Aorta (tissue), 5 donors: ENCODE data around the gene RELCH. TPM values are rescaled to one million over a fixed set of nuclear protein-coding genes. Genes with fewer than 3 reads are reported as not detected.

Experiments
- ATAC-seq: fragments of 200-7000 bp; cut with Tn5 transposase; one replicate; pipeline ENCODE4 v1.9.1; 2022; ENCODE audit warnings: moderate library complexity; ENCODE audit not compliant: low FRiP score
- DNase-seq, 2 donors: peaks; one replicate each; pipeline ENCODE4 v3.0.0-alpha.2; 2020
- H3K27ac ChIP-seq, 2 donors: one replicate each; pipeline ENCODE4 v1.5.1; 2013; ENCODE audit warnings: low read length in 2 of 2, mild to moderate bottlenecking in 2 of 2, moderate library complexity in 2 of 2, control low read depth in 1 of 2, inconsistent platforms in 1 of 2, low read depth in 1 of 2
- H3K27me3 ChIP-seq, 2 donors: one replicate each; pipeline ENCODE4 v1.6.1; 2013; ENCODE audit warnings: control low read depth in 1 of 2, low read length in 1 of 2, mild to moderate bottlenecking in 1 of 2, moderate library complexity in 1 of 2; ENCODE audit not compliant: insufficient read depth in 2 of 2, control insufficient read depth in 1 of 2
- H3K36me3 ChIP-seq, 2 donors: one replicate each; pipeline ENCODE4 v1.6.1; 2013; ENCODE audit warnings: control low read depth in 1 of 2, low read length in 1 of 2, mild to moderate bottlenecking in 1 of 2; ENCODE audit not compliant: insufficient read depth in 2 of 2, control insufficient read depth in 1 of 2
- H3K4me1 ChIP-seq, 2 donors: one replicate each; pipeline ENCODE4 v1.6.1; 2013; ENCODE audit warnings: low read length in 2 of 2, control low read depth in 1 of 2, mild to moderate bottlenecking in 1 of 2, moderate library complexity in 1 of 2; ENCODE audit not compliant: insufficient read depth in 2 of 2, control insufficient read depth in 1 of 2
- H3K4me3 ChIP-seq, 2 donors: one replicate each; pipeline ENCODE4 v1.5.1; 2013; ENCODE audit warnings: low read length in 2 of 2, control low read depth in 1 of 2, mild to moderate bottlenecking in 1 of 2
- H3K9me3 ChIP-seq: one replicate; pipeline ENCODE4 v1.6.1; 2013; ENCODE audit warnings: mild to moderate bottlenecking, low read length; ENCODE audit not compliant: control insufficient read depth
- WGBS, 2 donors: extraction: QIAGEN DNeasy Blood & Tissue Kit; methylation state at CpG; one replicate each; pipeline ENCODE4 v1.1.7; 2013; 5-methylcytosine and 5-hydroxymethylcytosine counted together
- intact Hi-C, 2 donors: fragments of 100-400 bp; cut with DNase I; formaldehyde crosslinking; loops; one replicate each; pipeline versions ENCODE4 v1.14.2 to v1.15.0; 2022
- polyA plus RNA-seq, 2 donors: library from polyadenylated mRNA; stranded (reverse); fragments of 200-250 nt; gene quantifications; one replicate each; pipeline ENCODE4 v1.2.3, GENCODE V29; 2013
- total RNA-seq, 2 donors: library from RNA; stranded (reverse); fragmentation: NEBNext Ultra II Directional; extraction: Animal tissue kit (Norgen Biotek cat#: 25700); gene quantifications; one replicate each; pipeline ENCODE4 v1.2.1, GENCODE V29; 2021
- donor health status: healthy with polysubstance abuse.
- donor health status: Bipolar disorder and iron deficiency.
- donor health status: DM: no; HTN: no; CAD: no.
- donor health status: DM: no; HTN: no; CAD: no.
- donor health status: DM: yes; HTN: yes; CAD: no.

Gene RELCH
- total and polyA plus RNA-seq, 4 donors: 1.8 to 40.7 (median 21.9) TPM

DNA sequence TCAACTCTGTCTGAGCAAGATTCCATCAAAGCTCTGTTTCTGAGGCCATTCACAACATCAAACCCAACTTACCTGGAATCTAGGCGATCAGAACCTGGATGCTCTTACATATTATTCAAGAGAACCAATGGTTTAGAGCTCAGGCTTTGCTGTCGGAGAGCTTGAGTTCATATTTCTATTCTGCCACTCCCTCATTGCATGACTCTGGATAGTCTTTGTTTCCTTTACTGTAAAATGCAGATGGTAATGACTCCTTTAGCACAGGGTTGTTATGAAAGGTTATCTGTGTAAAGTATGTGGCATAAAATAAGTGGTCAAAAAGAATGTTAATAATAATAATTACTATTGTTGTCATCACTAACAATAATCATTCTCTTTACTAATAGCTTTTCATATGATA, 12.6 kb downstream of the RELCH start:
- intact Hi-C loops: no loop called here
- no peak for DNase-seq

DNA sequence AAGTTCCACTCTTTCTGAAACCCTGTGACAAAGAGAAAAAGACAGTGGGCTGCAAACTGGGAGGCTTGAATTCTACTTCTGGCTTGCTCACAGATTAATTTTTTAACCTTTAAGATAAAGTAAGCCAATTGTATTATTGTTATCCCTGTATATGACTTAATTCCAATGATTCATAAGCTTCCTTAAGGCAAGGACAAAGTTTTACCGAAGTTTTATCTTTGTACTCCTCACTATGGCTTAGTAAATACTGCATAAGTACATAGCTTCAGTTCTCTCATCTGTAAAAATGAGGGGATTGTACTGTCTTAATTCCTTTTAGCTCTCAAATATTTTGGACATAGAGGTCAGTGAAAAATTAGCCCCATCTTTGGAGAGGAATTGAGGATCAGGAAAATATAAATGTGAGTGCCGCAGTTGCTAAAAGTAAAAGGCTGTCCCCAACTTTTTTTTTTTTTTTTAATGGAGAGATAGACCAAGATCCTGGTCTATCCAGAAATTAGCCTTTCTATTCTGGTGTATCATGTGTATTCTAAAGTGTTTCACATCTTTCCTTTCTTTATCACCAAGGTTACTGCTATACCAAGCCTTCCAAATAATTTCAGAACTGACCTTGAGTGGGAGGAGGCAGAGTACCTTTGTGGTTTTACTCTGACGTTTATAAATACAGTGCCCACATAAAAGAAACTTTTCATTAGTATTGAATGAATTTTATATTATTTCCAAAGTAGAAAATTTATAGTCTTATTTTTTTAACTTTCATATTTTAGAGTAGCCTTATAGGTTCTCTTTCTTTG, 13.3 kb downstream of the RELCH start:
- intact Hi-C loops: no loop called here
- Histone ChIP-seq H3K27me3 (no peaks in the 10 kb centered on the region), H3K27ac (no peak overlapping the region), H3K4me1 (peaks cover 0 to 1% of the 10 kb centered on the region in 2 donors), H3K36me3 (no peaks in the 10 kb centered on the region), H3K9me3 (no peaks in the 10 kb centered on the region), H3K4me3 (no peak overlapping the region)
- DNase-seq: no peak
- ATAC-seq: no peak
- WGBS, 2 donors: 60 to 67% methylated on average over 3 of the region's 3 CpGs

More for the DNA sequence above, 12.6 kb downstream of the RELCH start:
- Histone ChIP-seq H3K27me3 (no peaks in the 10 kb centered on the region), H3K36me3 (no peaks in the 10 kb centered on the region), H3K9me3 (no peaks in the 10 kb centered on the region), H3K4me1 (peaks cover 0 to 1% of the 10 kb centered on the region in 2 donors), H3K4me3 (no peak overlapping the region), H3K27ac (no peak overlapping the region)
- 68 to 95% methylated on average over 2 of the region's 2 CpGs for WGBS, 2 donors
- ATAC-seq: no peak

DNA sequence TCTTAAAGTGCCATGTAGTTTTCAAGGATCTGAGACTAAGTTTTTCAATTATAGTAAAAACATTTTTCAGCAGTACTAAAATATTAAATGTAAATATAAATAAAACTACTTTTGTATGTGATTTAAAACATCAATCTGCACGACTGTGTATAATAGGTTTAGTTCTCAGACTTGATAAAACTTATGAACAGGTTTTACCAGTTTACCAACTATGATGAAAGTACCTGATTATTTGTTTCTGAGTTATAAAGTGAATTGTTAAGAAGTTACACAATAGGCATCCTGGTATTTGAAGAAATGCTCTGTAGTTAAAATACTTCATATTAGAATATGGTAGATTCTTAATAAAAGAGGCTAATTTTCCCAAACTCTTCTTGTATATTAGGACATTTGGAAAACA, 14.8 kb downstream of the RELCH start:
- no peak overlapping the region for H3K27ac ChIP-seq

DNA sequence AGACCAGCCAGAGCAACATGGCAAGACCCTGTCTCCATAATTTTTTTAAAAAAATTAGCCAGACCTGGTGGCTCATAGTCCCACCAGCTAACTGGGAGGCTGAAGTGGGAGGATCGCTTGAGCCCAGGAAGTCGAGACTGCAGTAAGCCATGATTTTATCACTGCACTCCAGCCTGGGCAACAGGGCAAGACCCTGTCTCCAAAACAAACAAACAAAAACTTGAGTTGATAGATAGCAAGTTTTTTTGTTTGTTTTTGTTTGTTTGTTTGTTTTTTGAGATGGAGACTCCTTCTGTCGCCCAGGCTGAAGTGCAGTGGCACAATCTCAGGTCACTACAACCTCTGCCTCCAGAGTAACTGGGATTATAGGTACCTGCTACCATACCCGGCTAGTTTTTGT, 18.8 kb downstream of the RELCH start:
- Histone ChIP-seq H3K4me3 (no peak overlapping the region), H3K27ac (no peak overlapping the region), H3K9me3 (no peaks in the 10 kb centered on the region), H3K4me1 (no peaks in the 10 kb centered on the region), H3K27me3 (no peaks in the 10 kb centered on the region), H3K36me3 (no peaks in the 10 kb centered on the region)
- ATAC-seq (no peak), DNase-seq (no peak)
- intact Hi-C loops: no loop called here
- 92 to 96% methylated on average over 4 of the region's 4 CpGs for WGBS, 2 donors

More for the DNA sequence above, 14.8 kb downstream of the RELCH start:
- Histone ChIP-seq H3K27me3 (no peaks in the 10 kb centered on the region), H3K4me1 (peaks cover 0 to 1% of the 10 kb centered on the region in 2 donors), H3K4me3 (no peak overlapping the region), H3K9me3 (no peaks in the 10 kb centered on the region), H3K36me3 (no peaks in the 10 kb centered on the region)
- DNase-seq (no peak), ATAC-seq (no peak)
- intact Hi-C loops: no loop called here
- WGBS, 2 donors: 0 to 35% methylated on average over 1 of the region's 1 CpG

DNA sequence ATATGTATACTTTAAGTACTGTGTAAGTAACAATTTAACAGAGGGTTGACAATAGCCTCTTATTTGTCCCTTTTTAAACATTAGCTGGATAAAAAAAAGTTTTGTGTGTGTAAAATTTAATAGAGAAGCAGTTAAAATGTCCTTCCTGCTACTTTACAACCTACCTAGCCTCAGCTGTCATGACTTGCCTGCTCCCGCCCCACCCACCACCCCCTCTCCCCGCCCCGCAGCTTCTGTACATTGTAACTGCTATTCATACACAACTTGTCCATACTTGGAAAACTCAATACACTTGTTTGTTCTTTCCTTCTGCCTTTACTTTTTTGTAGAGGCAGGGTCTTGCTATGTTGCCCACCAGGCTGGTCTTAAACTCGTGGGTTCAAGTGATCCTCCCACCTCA, 19.5 kb downstream of the RELCH start:
- Histone ChIP-seq H3K9me3 (no peaks in the 10 kb centered on the region), H3K27ac (no peak overlapping the region), H3K4me1 (no peaks in the 10 kb centered on the region), H3K4me3 (no peak overlapping the region), H3K27me3 (no peaks in the 10 kb centered on the region), H3K36me3 (no peaks in the 10 kb centered on the region)
- intact Hi-C loops: no loop called here
- DNase-seq (no peak), ATAC-seq (no peak)
- 96 to 97% methylated on average over 4 of the region's 4 CpGs for WGBS, 2 donors

DNA sequence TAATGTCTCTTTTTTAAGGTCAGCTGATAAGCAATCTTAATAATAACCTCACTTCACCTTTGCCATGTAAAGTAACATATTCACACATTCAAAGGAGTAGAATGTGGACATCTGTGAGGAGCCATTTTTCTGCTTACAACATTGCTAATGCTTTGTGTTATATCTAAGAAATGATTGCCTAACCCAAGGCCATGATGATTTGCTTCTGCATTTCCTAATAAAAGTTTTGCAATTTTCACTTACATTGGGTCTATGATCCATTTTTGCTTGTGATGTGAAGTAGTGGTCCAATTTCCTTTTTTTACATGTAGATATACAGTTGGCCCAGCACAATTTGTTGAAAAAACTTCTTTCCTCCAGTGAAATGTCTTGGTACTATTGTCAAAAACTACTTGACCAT, 22.0 kb downstream of the RELCH start:
- no peak overlapping the region for H3K27ac ChIP-seq
- DNase-seq (no peak), ATAC-seq (no peak)
- H3K9me3 ChIP-seq: no peaks in the 10 kb centered on the region
- intact Hi-C loops: no loop called here
- no peaks in the 10 kb centered on the region for H3K4me1 ChIP-seq
- no peaks in the 10 kb centered on the region for H3K27me3 ChIP-seq
- no peak overlapping the region for H3K4me3 ChIP-seq
- peaks cover 3 to 5% of the 10 kb centered on the region in 2 donors for H3K36me3 ChIP-seq

DNA sequence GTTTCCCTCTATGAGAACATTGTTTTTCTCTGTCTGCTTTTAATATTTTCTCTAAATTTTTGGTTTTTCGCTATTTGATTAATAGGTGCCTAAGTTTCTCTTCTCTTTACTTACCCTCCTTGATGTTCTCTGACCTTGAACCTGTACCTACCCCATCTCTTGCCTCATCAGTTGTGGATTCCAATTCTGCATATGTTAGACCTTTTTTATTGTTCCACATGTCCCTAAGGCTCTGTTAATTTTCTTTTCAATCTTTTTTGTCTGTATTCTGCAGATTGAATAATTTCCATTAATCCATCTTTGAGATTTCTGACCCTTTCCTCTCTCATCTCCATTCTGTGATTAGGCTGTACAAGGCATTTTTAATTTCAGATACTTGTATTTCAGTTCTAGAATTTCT, 23.1 kb downstream of the RELCH start:
- ATAC-seq (no peak), DNase-seq (no peak)
- peaks cover 1% of the 10 kb centered on the region for H3K9me3 ChIP-seq
- intact Hi-C loops: no loop called here
- no peak overlapping the region for H3K4me3 ChIP-seq
- H3K27me3 ChIP-seq: no peaks in the 10 kb centered on the region
- H3K4me1 ChIP-seq: no peaks in the 10 kb centered on the region
- H3K36me3 ChIP-seq: peaks cover 3 to 7% of the 10 kb centered on the region in 2 donors
- 96 to 100% methylated on average over 1 of the region's 1 CpG for WGBS, 2 donors
- H3K27ac ChIP-seq: no peak overlapping the region

DNA sequence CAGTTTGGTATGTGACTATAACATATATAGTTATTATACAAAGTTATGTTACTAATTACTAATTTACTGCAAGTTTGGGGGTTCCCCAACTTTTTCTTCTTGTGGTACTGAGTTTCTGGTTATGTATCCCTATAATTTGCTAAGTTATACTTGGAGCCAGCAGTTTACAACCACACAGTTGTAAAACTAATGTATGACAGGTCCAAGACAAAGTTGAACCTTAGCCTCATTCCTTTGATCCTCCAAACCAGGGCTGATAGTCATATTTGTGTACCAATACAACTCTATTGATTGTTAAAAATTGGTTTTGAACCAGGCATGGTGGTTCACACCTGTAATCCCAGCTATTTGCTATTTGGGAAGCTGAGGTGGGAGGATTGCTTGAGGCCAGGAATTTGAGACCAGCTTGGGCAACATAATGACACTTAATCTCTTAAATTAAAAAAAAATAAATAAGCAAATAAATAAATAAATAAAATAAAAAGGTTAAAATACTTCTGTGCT, 24.3 kb downstream of the RELCH start:
- Histone ChIP-seq H3K4me3 (no peak overlapping the region), H3K27ac (no peak overlapping the region), H3K4me1 (no peaks in the 10 kb centered on the region), H3K9me3 (peaks cover 1% of the 10 kb centered on the region), H3K27me3 (no peaks in the 10 kb centered on the region), H3K36me3 (peaks cover 3 to 7% of the 10 kb centered on the region in 2 donors)
- DNase-seq (no peak), ATAC-seq (no peak)
- intact Hi-C loops: no loop called here

DNA sequence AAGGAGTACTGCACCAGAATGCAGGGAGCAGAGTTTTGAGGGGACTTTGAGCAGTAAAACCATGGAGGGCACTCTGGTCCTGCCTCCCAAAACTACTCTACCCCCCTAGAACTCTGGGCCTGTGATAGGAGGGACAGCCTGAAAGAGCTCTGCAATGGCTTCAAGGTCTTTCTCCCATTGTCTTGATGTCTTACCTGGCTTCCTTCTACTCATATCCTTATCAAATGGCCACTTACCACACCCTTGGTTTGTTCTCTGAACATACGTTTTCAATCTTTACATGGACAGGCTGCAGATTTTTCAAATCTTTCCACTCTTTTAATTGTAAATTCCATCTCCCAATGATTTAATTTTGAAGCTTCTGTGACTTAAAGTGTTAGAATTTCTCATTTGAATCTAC, 27.7 kb downstream of the RELCH start:
- 77 to 85% methylated on average over 1 of the region's 1 CpG for WGBS, 2 donors

More for the DNA sequence above, 27.7 kb downstream of the RELCH start:
- no peak for ATAC-seq
- no peak for DNase-seq
- Histone ChIP-seq H3K27me3 (no peaks in the 10 kb centered on the region), H3K4me3 (no peak overlapping the region), H3K9me3 (peaks cover 1% of the 10 kb centered on the region), H3K4me1 (no peaks in the 10 kb centered on the region), H3K27ac (no peak overlapping the region), H3K36me3 (peaks cover 3 to 7% of the 10 kb centered on the region in 2 donors)
- intact Hi-C loops: no loop called here
